Measurements from ENCODE around the gene ZMAT3.
"Not testable (repeated sequence)": the region's sequence is repeated elsewhere in the genome, so short reads cannot be mapped to it uniquely, and the experiment has no call there.

ZMAT3 gene, protein sequence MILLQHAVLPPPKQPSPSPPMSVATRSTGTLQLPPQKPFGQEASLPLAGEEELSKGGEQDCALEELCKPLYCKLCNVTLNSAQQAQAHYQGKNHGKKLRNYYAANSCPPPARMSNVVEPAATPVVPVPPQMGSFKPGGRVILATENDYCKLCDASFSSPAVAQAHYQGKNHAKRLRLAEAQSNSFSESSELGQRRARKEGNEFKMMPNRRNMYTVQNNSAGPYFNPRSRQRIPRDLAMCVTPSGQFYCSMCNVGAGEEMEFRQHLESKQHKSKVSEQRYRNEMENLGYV

DNA sequence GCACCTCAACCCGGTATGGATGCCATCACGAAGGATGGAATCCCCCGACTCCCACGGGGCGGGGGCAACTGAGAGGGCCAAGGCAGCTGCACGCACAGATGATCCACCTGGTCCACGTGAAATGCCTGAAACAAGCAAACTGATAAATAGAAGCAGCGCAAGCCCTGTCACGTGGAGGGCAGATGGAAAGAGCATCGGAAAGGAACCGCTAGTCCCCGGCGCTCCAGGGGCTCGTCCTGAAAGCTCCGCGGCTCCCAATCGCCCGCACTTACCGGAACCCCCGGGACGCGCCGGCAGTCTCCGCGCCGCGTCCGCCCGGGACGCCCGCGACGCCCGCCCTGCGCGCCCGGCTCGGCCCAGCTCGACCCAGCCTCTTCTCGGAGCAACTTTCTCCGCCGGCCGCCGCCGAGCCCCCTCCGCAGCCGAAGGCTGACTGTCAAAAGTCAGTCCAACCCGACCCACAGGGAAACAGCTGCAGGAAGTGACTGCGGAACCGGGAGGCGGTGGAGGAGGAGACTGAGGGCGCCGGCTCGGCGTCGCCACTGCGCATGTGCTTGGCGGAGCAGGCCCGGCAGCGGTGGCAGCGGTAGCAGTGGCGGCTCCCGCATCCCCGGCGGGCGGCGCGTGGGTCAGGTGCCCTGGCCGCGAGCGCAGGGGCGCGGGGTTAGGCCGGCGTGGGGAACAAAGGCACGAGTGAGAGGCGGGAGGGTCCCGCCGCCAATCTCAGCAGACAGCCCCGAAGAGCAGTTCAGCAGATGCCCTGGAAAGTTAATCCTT is at the start of gene ZMAT3:
ZMAT3 (minus strand) TSS at position 487 of the 777 bp plus-strand sequence. CDS start 4,057 bp downstream, outside the sequence.
- peak; percentile 88 for DNase-seq
- in situ Hi-C loops (cut with MboI; ENCODE audit: low pct_unique_long_range_greater_than_20kb, low sequenced_read_pairs) = no loop called here

DNA sequence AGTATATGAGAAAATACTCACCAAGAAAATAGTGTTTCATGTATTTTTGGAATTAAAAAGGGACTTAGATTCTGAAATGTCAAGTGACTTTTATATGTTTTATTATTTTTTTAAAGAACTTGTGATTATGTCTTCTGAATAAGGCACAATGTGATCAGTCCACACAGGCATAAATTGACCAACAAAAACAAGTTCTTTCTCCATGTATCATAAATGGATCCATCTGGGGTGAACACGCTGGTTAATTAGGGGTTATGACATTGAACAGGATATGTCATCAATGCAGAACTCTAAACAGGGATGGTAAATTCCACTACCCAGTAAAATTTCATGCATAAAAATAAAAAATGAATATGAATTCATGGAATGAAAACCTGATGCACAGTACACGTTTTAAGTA is 45.2 kb upstream of the ZMAT3 start:
- in situ Hi-C loops (cut with MboI; ENCODE audit: low pct_unique_long_range_greater_than_20kb, low sequenced_read_pairs) = no loop called here
- DNase-seq = no peak

DNA sequence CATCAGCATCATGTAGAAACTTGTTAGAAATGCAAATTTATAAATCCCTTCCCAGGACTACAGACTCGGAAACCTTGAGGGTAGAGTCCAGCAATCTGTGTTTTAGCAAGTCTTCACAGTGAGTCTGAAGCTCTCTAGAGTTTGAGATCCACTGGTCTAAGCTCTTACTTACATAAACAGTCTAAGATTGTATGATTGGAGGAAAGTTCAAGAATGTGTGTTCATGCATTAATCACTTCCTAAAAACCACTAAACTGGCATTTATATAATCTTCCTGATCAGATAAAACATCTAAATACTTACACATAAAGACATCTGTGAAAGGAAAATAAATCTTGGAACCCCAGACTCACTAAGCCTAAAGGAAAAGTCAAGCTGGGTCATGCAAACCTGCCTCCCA is 43.8 kb upstream of the ZMAT3 start:
- in situ Hi-C loops (cut with MboI; ENCODE audit: low pct_unique_long_range_greater_than_20kb, low sequenced_read_pairs); DNase-seq: not testable (repeated sequence)

DNA sequence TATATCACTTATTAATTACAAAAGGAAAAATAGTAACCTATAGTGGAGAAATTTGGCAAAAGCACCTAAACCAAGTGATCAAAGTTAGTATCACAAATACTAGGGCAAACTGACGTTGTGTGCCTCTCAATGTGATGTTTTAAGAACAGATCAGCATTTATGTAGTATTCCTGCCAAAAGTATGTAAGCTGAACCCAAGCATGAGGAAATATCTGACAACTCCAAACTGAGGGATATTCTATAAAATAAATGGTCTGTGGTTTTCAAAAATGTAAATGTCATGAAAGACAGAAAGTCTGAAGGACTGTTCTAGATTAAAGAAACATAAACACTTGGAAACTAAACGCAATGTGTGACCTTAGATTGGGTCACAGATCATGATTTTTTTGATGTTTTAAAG is 42.3 kb upstream of the ZMAT3 start:
- in situ Hi-C loops (cut with MboI; ENCODE audit: low pct_unique_long_range_greater_than_20kb, low sequenced_read_pairs) = no loop called here
- DNase-seq = no peak

DNA sequence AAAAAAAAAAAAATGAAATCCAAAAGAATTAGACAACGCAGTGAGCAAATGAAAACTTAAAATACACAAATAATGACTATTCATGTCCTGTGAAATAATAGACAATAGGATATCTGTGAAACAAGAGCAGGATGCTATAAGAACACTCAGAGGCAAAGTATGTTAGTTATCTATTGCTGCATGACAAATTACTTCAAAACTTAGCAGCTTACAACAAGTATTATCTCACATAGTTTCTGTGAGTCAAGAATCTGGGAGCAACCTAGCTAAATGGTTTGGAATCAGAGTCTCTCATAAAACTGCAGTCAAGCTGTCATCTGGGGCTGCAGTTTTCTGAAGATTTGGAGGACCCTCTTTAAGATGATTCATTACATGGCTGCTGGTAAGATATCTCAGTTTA is 36.5 kb upstream of the ZMAT3 start:
- DNase-seq = no peak
- in situ Hi-C loops (cut with MboI; ENCODE audit: low pct_unique_long_range_greater_than_20kb, low sequenced_read_pairs) = no loop called here

DNA sequence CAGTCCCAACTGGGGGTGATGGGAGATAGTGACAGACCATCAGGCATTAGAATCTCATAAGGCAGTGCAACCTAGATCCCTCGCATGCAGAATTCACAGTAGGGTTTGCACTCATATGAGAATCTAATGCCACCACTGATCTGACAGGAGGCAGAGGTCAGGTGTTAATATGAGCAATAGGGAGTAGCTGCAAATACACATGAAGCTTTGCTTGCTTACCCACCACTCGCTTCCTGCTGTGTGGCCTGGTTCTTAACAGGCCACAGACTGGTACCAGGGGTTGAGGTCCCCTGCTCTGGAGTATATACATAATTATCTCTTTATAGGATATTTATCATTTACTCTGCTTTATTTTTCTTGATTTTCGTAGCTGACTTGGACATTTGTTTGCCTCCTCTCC is 36.0 kb upstream of the ZMAT3 start:
- in situ Hi-C loops (cut with MboI; ENCODE audit: low pct_unique_long_range_greater_than_20kb, low sequenced_read_pairs) = no loop called here

DNA sequence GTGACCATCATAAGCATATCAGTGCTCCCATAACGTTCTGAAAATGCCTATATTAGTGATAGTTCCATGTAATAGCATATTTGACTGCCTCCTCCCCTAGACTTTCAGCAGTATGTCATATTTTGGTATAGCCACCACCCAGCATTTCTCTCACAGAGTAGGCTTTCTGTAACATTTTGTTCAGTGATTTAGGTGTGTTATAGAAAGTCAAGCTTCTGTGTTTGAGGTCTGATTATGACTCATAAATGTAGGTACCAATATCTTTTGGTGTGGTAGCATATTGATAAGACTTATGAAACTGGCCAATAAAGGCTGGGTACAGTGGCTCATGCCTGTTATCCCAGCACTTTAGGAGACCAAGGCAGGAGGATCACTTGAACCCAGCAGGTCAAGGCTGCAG is 34.3 kb upstream of the ZMAT3 start:
- DNase-seq = no peak
- in situ Hi-C loops (cut with MboI; ENCODE audit: low pct_unique_long_range_greater_than_20kb, low sequenced_read_pairs) = no loop called here

More for the DNA sequence above, 36.0 kb upstream of the ZMAT3 start:
- no peak for DNase-seq

DNA sequence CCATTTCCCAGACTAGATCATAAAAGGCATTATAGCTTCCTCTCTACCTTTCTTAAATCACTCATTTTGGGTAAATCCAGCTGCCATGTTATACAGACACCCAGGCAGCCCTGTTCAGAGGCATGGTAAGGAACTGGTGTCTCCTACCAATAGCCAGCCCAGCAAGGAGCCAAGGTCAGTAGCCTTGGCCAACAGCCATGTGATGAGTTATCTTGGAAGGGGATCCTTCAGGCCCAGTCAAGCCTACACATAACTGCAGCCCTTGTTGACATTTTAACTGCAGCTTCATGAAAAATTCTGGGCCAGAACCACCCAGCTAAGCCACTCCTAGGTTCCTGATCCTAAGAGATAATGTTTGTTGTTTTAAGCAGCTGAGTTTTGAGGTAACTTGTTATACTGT is 29.0 kb upstream of the ZMAT3 start:
- DNase-seq = no peak
- in situ Hi-C loops (cut with MboI; ENCODE audit: low pct_unique_long_range_greater_than_20kb, low sequenced_read_pairs) = no loop called here

DNA sequence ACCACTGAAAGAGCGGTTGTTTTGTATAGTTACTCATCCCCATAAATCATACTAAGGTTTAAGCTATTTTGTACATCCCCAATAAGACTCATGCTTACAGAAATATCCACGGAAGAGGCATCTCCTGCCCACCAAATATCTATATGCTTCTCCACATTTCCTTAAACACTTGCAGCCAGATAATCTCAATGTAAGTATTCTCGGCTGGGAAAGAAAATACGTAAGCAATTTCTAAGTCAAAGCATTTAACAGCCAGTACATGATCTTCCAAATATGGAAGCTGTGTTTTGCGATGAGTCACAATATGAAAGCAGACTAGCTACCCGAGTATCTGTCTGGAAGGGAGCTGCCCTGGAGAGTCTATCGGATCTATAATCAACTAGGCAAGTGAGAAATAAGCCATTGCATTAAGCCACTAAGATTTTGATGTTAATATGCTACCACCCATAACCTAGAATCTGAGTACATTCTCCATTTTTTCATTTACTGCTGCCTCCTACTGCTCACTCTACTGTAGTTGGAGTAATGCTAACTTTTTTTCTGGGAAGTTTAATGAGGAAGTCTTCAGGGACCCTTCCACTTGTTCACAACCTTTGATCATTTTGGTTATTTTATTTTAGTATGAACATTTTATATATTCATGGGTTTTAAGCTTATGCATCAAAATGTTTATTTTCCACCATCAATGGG is 26.9 kb upstream of the ZMAT3 start:
- DNase-seq = peak; percentile 31
- in situ Hi-C loops (cut with MboI; ENCODE audit: low pct_unique_long_range_greater_than_20kb, low sequenced_read_pairs) = no loop called here

DNA sequence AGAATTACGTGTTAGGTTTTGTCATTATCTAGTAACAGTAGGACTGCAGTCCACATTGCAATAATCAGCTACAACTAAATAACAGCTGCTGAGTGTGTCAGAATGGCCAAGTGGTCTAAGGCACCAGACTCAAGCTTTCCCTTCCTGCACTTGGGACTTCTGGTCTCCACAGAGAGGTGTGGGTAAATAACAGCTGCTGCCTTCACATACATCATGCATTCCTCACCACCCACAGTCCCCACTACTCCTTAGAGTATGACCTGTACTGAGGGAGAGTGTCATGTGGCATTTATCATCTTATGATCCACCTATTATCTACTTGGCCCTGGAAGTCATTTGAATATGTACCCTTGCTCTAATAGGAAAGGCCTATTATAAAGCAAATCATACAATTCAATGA is 22.2 kb upstream of the ZMAT3 start:
- in situ Hi-C loops (cut with MboI; ENCODE audit: low pct_unique_long_range_greater_than_20kb, low sequenced_read_pairs) = no loop called here
- DNase-seq = no peak

DNA sequence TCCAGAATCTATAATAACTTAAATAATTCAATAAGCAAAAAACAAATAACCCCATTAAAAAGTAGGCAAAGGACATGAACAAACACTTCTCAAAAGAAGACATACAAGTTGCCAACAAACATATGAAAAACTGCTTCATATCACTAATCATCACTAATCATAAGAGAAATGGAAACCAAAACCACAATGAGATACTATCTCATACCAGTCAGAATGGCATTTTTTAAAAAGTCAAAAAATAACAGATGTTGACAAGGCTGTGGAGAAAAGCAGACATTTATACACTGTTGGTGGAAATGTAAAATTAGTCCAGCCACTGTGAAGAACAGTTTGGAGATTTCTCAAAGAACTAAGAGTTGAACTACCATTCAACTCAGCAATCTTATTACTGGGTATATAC is 19.5 kb upstream of the ZMAT3 start:
- in situ Hi-C loops (cut with MboI; ENCODE audit: low pct_unique_long_range_greater_than_20kb, low sequenced_read_pairs) = no loop called here
- no peak for DNase-seq

DNA sequence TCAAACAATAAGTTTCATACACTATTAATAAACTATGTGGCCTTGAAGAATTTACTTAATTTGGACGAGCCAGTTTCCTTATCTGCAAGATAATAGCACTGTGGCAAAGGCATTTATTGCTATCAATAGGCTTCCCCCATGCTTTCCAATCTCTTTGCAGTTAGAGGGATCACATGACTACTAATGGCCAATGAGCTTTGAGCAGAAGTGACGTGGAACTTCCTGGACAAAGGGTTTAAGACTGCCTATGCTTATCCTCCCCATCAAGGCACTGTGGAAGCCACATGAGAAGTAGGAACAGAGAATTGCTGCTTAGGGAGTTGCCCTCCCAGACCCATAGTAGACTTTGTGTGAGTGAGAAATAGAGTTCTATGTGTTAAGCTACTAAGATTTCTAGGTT is 16.7 kb upstream of the ZMAT3 start:
- no peak for DNase-seq
- in situ Hi-C loops (cut with MboI; ENCODE audit: low pct_unique_long_range_greater_than_20kb, low sequenced_read_pairs) = no loop called here

DNA sequence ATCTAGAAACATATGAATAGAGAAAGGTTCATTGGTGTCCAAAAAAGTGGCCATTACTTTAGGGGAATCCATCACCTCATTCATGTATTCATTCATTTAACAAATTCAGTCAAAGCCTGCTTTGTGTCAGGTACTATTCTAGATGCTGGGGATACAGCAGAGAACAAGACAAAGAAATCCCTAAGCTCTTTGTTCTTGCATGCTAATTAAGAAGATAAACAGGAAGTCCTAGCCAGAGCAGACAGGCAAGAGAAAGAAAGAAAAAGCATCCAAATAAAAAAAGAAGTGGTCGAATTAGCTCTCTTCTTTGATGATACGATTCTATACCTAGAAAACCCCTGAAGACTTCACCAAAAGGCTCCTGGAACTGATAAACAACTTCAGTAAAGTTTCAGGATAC is 12.4 kb upstream of the ZMAT3 start:
- no peak for DNase-seq
- in situ Hi-C loops (cut with MboI; ENCODE audit: low pct_unique_long_range_greater_than_20kb, low sequenced_read_pairs) = no loop called here

DNA sequence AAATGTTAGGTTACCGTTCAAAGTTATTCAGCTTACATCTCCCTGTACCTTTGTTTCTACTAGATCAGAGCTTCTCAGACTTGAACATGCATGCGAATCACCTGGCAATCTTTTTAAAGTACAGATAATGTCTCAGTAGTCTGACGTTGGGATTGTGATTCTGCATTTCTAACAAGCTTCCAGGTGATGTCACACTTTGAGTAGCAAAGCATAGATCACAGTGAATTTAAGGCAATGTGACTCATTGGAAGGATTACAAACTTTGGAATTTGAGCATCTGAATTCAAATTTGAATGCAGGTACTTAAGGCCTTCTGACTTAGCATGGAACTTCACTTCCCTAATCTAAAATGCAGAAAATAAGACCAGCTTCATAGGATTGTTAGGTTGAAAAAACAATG is 10.8 kb upstream of the ZMAT3 start:
- in situ Hi-C loops (cut with MboI; ENCODE audit: low pct_unique_long_range_greater_than_20kb, low sequenced_read_pairs) = no loop called here
- no peak for DNase-seq

DNA sequence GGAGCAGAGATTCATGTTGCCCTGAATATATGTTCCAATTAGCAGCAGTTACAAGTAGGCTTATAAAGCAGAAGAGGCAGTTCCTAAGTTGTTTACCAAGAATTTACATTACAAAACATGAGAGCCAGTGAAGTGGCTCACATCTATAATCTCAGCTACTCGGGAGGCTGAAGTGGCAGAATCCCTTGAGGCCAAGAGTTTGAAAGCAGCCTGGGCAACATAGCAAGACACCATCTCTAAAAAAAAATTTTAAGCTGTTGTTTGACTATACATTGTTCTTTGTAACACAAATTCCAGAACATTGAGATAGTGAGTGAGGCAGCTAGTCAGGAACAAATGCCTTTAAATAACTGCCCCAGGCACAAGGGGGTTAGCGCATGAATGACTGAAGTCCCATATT is 10.3 kb upstream of the ZMAT3 start:
- no peak for DNase-seq
- in situ Hi-C loops (cut with MboI; ENCODE audit: low pct_unique_long_range_greater_than_20kb, low sequenced_read_pairs) = no loop called here

DNA sequence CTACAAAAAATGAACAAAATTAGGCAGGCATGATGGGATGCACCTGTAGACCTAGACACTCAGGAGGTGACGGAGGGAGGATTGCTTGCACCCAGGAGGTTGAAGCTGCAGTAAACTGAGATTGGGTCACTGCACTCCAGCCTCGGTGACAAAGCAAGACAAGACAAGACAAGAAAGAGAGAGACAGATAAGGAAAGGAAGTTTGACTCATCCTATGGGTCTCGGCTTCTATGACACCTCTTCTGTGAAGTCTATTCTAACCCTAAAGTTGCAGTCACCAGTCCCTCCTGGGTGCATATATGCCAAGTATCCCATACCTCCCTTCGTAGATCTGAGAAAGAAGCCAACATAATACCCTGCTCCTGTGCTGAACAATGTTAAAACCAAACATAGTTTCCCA is 7.9 kb upstream of the ZMAT3 start:
- in situ Hi-C loops (cut with MboI; ENCODE audit: low pct_unique_long_range_greater_than_20kb, low sequenced_read_pairs) = no loop called here
- DNase-seq = no peak

DNA sequence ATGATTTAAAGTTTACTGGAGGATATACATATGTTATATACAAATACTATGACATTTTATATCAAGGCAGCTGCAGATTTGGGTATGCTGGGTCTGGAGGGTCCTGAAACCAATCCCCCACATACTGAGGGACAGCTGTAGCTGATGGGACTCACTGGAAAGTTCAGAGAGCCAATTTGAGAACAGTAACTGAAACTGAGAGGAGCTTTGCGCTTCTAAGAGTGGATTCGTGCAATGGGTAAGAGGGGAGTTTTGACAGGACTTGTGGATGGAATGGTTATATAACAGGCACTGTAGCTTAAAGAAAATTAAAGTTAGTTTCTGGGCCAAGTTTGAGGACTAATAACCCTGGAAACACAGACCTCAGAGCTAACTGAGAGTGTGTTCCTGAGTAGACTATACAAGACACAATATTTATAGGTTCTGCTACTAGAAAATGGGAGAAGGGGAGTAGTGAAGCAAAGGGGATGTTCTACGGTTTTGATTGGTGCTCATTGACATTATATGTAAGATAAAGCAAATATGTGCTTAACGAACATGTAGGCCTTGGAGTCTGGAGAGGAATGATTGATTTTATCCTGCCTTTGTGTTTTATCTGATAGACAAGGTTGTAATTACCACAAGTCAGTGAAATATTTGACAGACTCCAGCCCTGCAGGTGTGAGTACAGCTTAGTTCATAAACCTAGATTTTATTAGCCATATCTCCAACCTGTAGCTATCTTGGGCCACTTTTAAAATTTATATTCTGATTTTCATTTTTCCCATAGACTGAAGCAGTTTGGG is 4.8 kb upstream of the ZMAT3 start:
- DNase-seq = no peak
- in situ Hi-C loops (cut with MboI; ENCODE audit: low pct_unique_long_range_greater_than_20kb, low sequenced_read_pairs) = no loop called here

DNA sequence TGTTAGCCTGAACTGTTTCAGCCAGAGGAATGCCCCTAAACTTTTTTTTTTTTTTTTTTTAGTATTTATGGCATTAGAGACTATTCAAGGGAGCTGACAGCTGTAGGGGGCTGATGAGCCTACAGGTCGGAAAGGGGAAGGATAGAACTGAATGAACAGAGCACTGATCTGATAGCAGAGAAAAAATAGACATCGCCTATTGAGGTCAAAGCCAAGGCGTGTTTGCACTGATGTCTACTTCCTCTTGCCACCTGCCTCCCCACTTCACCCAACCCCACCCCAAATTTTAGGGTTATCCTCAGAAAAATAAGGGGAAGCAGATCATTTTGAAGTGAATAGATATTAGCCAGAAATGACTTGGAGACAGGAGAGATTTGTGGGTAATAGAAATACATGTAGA is 3.0 kb upstream of the ZMAT3 start:
- in situ Hi-C loops (cut with MboI; ENCODE audit: low pct_unique_long_range_greater_than_20kb, low sequenced_read_pairs) = no loop called here
- DNase-seq = peak; percentile 83

DNA sequence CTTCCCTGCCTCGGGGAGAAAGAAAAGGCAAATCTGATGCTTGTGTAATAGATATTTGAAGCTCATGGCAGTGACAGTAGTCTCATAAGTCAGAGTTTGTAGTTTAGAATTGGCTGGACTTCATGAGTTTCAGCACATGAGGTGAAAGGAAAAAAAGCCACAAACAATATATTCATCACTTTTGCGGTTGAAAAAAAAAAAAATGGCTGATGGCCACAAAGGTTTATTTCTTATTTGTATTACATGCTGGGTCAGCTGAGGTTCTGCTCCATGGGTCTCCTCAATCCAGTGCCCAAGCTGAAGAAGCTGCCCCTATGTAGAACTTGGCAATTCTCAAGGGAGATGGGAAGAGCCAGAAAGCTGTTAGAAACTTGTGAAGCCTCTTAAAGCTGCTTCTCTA is 2.2 kb upstream of the ZMAT3 start:
- in situ Hi-C loops (cut with MboI; ENCODE audit: low pct_unique_long_range_greater_than_20kb, low sequenced_read_pairs) = no loop called here
- no peak for DNase-seq

DNA sequence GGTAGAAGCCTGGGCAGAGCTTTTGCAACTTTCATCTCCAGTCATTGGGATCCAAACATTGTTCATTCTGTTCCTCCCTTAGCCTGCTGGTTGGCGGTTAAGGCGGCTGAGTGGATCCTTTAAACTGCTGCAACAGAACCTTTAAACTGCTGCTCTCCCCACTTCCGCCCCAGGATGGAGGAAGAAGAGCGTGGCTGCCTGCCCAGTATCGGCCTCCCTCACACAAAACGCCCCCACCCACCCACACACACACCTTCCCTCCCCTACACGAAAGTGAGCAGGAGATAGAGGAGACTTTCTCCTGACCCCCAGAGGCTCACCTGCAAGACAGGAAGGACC is 460 bp upstream of the ZMAT3 start:
- in situ Hi-C loops (cut with MboI; ENCODE audit: low pct_unique_long_range_greater_than_20kb, low sequenced_read_pairs) = no loop called here

More for the DNA sequence above, 460 bp upstream of the ZMAT3 start:
- DNase-seq = peak; percentile 73

All from KBM-7 (cell line).